ENCODE results near the gene NOMO2.
"Not testable (repeated sequence)": the region's sequence is repeated elsewhere in the genome, so short reads cannot be mapped to it uniquely, and the experiment has no call there.

Gene NOMO2

GRCh38 chr16:18573887-18574286 lies 12.0 kb upstream of the NOMO2 start:
- DNase-seq: not testable (repeated sequence)

- not testable (repeated sequence) for DNase-seq
Measured at GRCh38 chr16:18572973-18573372, 11.1 kb upstream of the NOMO2 start.

- not testable (repeated sequence) for DNase-seq
Measured at GRCh38 chr16:18571307-18571850, 9.5 kb upstream of the NOMO2 start.

GRCh38 chr16:18570529-18571306 lies 8.8 kb upstream of the NOMO2 start:
- not testable (repeated sequence) for DNase-seq

GRCh38 chr16:18560416-18561220 lies 1.3 kb downstream of the NOMO2 start:
- not testable (repeated sequence) for DNase-seq

GRCh38 chr16:18553671-18554070 lies 8.2 kb downstream of the NOMO2 start:
- not testable (repeated sequence) for DNase-seq

- not testable (repeated sequence) for DNase-seq
Measured at GRCh38 chr16:18547382-18547781, 14.5 kb downstream of the NOMO2 start.

- not testable (repeated sequence) for DNase-seq
Measured at GRCh38 chr16:18546853-18547252, 15.0 kb downstream of the NOMO2 start.

GRCh38 chr16:18544232-18545081 lies 17.4 kb downstream of the NOMO2 start:
- not testable (repeated sequence) for DNase-seq

- not testable (repeated sequence) for DNase-seq
Measured at GRCh38 chr16:18541912-18542311, 20.0 kb downstream of the NOMO2 start.

GRCh38 chr16:18537004-18537403 lies 24.9 kb downstream of the NOMO2 start:
- not testable (repeated sequence) for DNase-seq

GRCh38 chr16:18535519-18536168 lies 26.3 kb downstream of the NOMO2 start:
- not testable (repeated sequence) for DNase-seq

GRCh38 chr16:18534308-18534707 lies 27.6 kb downstream of the NOMO2 start:
- not testable (repeated sequence) for DNase-seq

GRCh38 chr16:18531323-18531722 lies 30.6 kb downstream of the NOMO2 start:
- DNase-seq: not testable (repeated sequence)

- not testable (repeated sequence) for DNase-seq
Measured at GRCh38 chr16:18530329-18530728, 31.6 kb downstream of the NOMO2 start.

- DNase-seq: not testable (repeated sequence)
Measured at GRCh38 chr16:18526547-18526946, 35.4 kb downstream of the NOMO2 start.

GRCh38 chr16:18525882-18526482 lies 35.9 kb downstream of the NOMO2 start:
- DNase-seq: not testable (repeated sequence)

GRCh38 chr16:18522637-18523036 lies 39.3 kb downstream of the NOMO2 start:
- not testable (repeated sequence) for DNase-seq

- DNase-seq: not testable (repeated sequence)
Measured at GRCh38 chr16:18521445-18522181, 40.3 kb downstream of the NOMO2 start.

GRCh38 chr16:18518536-18519283 lies 43.2 kb downstream of the NOMO2 start:
- DNase-seq: not testable (repeated sequence)
